GM19240 (cell line): ENCODE measurements around the gene DOK6.

Experiments used
- DNase-seq: peaks from one replicate; pipeline ENCODE4 v3.0.0; 2011; ENCODE audit warnings: low spot score; ENCODE audit not compliant: insufficient read length

The DOK6 gene

DNA sequence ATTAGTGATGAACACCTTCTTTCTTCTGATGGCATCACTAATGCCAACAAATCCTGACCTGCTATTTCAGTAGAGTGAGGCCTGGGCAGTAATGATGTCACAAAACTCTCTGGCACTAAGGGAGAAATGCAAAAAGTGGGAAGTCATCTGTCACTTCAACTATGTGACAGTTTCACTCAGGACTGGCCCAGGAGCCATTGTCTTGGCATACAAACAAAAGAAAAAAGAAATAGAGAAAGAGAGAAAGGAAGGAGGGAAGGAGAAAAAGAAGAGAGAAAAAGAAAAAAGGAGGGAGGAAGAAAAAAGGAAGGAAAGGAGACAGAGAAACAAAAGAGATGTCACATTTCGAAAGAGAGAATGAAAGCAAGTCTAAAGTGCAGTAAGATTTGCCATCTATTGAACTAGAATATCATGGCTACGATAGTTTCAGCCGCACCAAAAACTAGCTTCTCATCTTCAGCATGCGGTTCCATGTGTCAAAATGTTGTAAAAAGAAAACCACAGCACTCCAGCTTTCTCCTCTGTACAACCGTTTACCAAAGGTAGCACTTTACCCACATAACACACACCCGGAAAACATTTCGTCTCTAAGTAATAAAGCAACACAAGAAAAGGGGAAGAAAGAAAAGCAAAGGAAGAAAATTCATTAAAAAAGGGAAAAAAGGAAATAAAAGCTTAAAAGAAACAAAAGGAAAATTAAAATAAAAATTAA, 496.9 kb downstream of the DOK6 start:
- DNase-seq: no peak

DNA sequence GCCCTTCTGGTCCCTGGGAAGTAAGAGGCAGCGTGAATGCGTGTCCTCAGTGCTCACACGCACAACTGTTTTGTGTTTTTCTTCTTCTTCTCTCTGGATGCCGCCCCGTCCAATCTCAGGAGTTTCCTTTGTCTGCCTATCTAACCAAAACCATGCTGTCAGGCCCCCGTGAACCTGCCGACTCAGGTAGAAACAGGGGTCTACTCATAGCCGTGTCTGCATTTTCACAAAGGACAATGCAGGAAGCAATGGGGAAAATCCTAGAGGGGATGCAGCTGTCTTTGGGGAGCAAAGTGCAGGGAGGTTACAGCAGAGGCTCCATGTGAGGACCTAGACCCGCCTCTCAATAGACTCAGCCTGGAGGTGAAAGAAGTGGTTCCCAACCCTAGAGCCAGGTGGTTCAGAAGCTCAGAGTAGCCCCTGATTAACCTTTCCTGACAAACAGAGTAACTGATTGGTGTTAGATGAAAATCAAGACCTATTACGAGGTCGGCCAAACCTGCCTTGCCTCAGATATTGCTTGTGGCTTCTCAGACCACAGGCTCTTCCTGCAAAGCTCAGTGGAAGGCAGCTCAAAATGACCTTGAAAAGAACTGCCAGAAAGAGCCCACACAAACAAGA, 497.7 kb downstream of the DOK6 start:
- DNase-seq: no peak
